ENCODE data around the gene ZNF853.
"Not testable (repeated sequence)": the region's sequence is repeated elsewhere in the genome, so short reads cannot be mapped to it uniquely, and the experiment has no call there.

The ZNF853 gene

GRCh38 chr7:6614953-6615722 is at the start of gene ZNF853:
TSS of gene ZNF853 (plus strand) at chr7:6615610. CDS start at chr7:6616175, 565 bp downstream.
- Histone ChIP-seq H3K4me3 (ENCODE audit: low read length) (peak within 1 kb of the TSS; percentile 76), H3K9me3 (ENCODE audit: insufficient read depth, low read depth, low read length) (no peaks in the 10 kb centered on the region), H3K4me1 (ENCODE audit: insufficient read depth, low read length) (peaks cover 11% of the 10 kb centered on the region), H3K27me3 (ENCODE audit: insufficient read depth, low read length) (peaks cover 11% of the 10 kb centered on the region; the same call in 1 of the 2 replicates), H3K9ac (ENCODE audit: low read depth, low read length) (peak within 1 kb of the TSS; percentile 63; the same call in 1 of the 2 replicates), H3K36me3 (ENCODE audit: insufficient read depth, low read depth, low read length) (peaks cover 6% of the 10 kb centered on the region; the same call in 1 of the 2 replicates), H3K27ac (ENCODE audit: low read length) (no peak within 1 kb of the TSS)

GRCh38 chr7:6565655-6566054 is 49.8 kb upstream of the ZNF853 start:
- no peaks in the 10 kb centered on the region for H3K4me1 ChIP-seq (ENCODE audit: insufficient read depth, low read length)
- no peak overlapping the region for H3K4me3 ChIP-seq (ENCODE audit: low read length)
- H3K36me3 ChIP-seq (ENCODE audit: insufficient read depth, low read depth, low read length), result no peaks in the 10 kb centered on the region
- H3K9me3 ChIP-seq (ENCODE audit: insufficient read depth, low read depth, low read length), result no peaks in the 10 kb centered on the region
- no peaks in the 10 kb centered on the region for H3K27me3 ChIP-seq (ENCODE audit: insufficient read depth, low read length)
- H3K9ac ChIP-seq (ENCODE audit: low read depth, low read length), result no peak overlapping the region
- no peak overlapping the region for H3K27ac ChIP-seq (ENCODE audit: low read length)

GRCh38 chr7:6567886-6568285 is 47.5 kb upstream of the ZNF853 start:
- no peak overlapping the region for H3K9ac ChIP-seq (ENCODE audit: low read depth, low read length)
- no peaks in the 10 kb centered on the region for H3K4me1 ChIP-seq (ENCODE audit: insufficient read depth, low read length)
- no peaks in the 10 kb centered on the region for H3K9me3 ChIP-seq (ENCODE audit: insufficient read depth, low read depth, low read length)
- H3K27me3 ChIP-seq (ENCODE audit: insufficient read depth, low read length), result no peaks in the 10 kb centered on the region
- H3K36me3 ChIP-seq (ENCODE audit: insufficient read depth, low read depth, low read length), result no peaks in the 10 kb centered on the region
- H3K27ac ChIP-seq (ENCODE audit: low read length), result no peak overlapping the region
- no peak overlapping the region for H3K4me3 ChIP-seq (ENCODE audit: low read length)

GRCh38 chr7:6571160-6571779 is 44.1 kb upstream of the ZNF853 start:
- H3K4me1 ChIP-seq (ENCODE audit: insufficient read depth, low read length), result no peaks in the 10 kb centered on the region
- no peaks in the 10 kb centered on the region for H3K9me3 ChIP-seq (ENCODE audit: insufficient read depth, low read depth, low read length)
- no peaks in the 10 kb centered on the region for H3K36me3 ChIP-seq (ENCODE audit: insufficient read depth, low read depth, low read length)
- no peak overlapping the region for H3K9ac ChIP-seq (ENCODE audit: low read depth, low read length)
- H3K27me3 ChIP-seq (ENCODE audit: insufficient read depth, low read length), result no peaks in the 10 kb centered on the region
- H3K27ac ChIP-seq (ENCODE audit: low read length), result no peak overlapping the region
- H3K4me3 ChIP-seq (ENCODE audit: low read length), result no peak overlapping the region

- Histone ChIP-seq H3K4me3 (ENCODE audit: low read length) (no peak overlapping the region), H3K36me3 (ENCODE audit: insufficient read depth, low read depth, low read length) (peaks cover 4% of the 10 kb centered on the region), H3K27me3 (ENCODE audit: insufficient read depth, low read length) (no peaks in the 10 kb centered on the region), H3K4me1 (ENCODE audit: insufficient read depth, low read length) (no peaks in the 10 kb centered on the region), H3K9ac (ENCODE audit: low read depth, low read length) (no peak overlapping the region), H3K27ac (ENCODE audit: low read length) (no peak overlapping the region), H3K9me3 (ENCODE audit: insufficient read depth, low read depth, low read length) (no peaks in the 10 kb centered on the region)
Measured at GRCh38 chr7:6575281-6576023, 40.0 kb upstream of the ZNF853 start.

GRCh38 chr7:6576024-6576866 is 39.2 kb upstream of the ZNF853 start:
- no peak overlapping the region for H3K9ac ChIP-seq (ENCODE audit: low read depth, low read length)

GRCh38 chr7:6576867-6577368 is 38.5 kb upstream of the ZNF853 start:
- not testable (repeated sequence) for H3K4me1 ChIP-seq (ENCODE audit: insufficient read depth, low read length); H3K27me3 ChIP-seq (ENCODE audit: insufficient read depth, low read length); H3K27ac ChIP-seq (ENCODE audit: low read length); H3K9ac ChIP-seq (ENCODE audit: low read depth, low read length); H3K9me3 ChIP-seq (ENCODE audit: insufficient read depth, low read depth, low read length)
- H3K4me3 ChIP-seq (ENCODE audit: low read length), result peak overlapping the region; percentile 75; the same call in 1 of the 2 replicates
- H3K36me3 ChIP-seq (ENCODE audit: insufficient read depth, low read depth, low read length), result peaks cover 18% of the 10 kb centered on the region

More at GRCh38 chr7:6576024-6576866, 39.2 kb upstream of the ZNF853 start:
- Histone ChIP-seq H3K27me3 (ENCODE audit: insufficient read depth, low read length) (no peaks in the 10 kb centered on the region), H3K9me3 (ENCODE audit: insufficient read depth, low read depth, low read length) (no peaks in the 10 kb centered on the region), H3K4me1 (ENCODE audit: insufficient read depth, low read length) (no peaks in the 10 kb centered on the region), H3K4me3 (ENCODE audit: low read length) (no peak overlapping the region), H3K36me3 (ENCODE audit: insufficient read depth, low read depth, low read length) (peaks cover 12% of the 10 kb centered on the region), H3K27ac (ENCODE audit: low read length) (no peak overlapping the region)

GRCh38 chr7:6577369-6578113 is 37.9 kb upstream of the ZNF853 start, which contains the start of gene ZDHHC4:
TSS of gene ZDHHC4 (plus strand) at chr7:6577454. CDS start at chr7:6580562, 3,108 bp downstream.
- Histone ChIP-seq H3K27me3 (ENCODE audit: insufficient read depth, low read length) (no peaks in the 10 kb centered on the region), H3K4me3 (ENCODE audit: low read length) (peak within 1 kb of the TSS; percentile 75), H3K27ac (ENCODE audit: low read length) (peak within 1 kb of the TSS; percentile 18), H3K9ac (ENCODE audit: low read depth, low read length) (peak within 1 kb of the TSS; percentile 84), H3K9me3 (ENCODE audit: insufficient read depth, low read depth, low read length) (no peaks in the 10 kb centered on the region), H3K36me3 (ENCODE audit: insufficient read depth, low read depth, low read length) (peaks cover 24% of the 10 kb centered on the region), H3K4me1 (ENCODE audit: insufficient read depth, low read length) (no peaks in the 10 kb centered on the region)

GRCh38 chr7:6578114-6579084 is 37.0 kb upstream of the ZNF853 start:
- Histone ChIP-seq H3K4me3 (ENCODE audit: low read length) (peak overlapping the region; percentile 75; the same call in 1 of the 2 replicates), H3K9ac (ENCODE audit: low read depth, low read length) (no peak overlapping the region; the same call in 1 of the 2 replicates), H3K27me3 (ENCODE audit: insufficient read depth, low read length) (no peaks in the 10 kb centered on the region), H3K27ac (ENCODE audit: low read length) (no peak overlapping the region), H3K36me3 (ENCODE audit: insufficient read depth, low read depth, low read length) (peaks cover 33% of the 10 kb centered on the region), H3K4me1 (ENCODE audit: insufficient read depth, low read length) (no peaks in the 10 kb centered on the region), H3K9me3 (ENCODE audit: insufficient read depth, low read depth, low read length) (no peaks in the 10 kb centered on the region)

- Histone ChIP-seq H3K9ac (ENCODE audit: low read depth, low read length) (no peak overlapping the region), H3K27ac (ENCODE audit: low read length) (no peak overlapping the region), H3K27me3 (ENCODE audit: insufficient read depth, low read length) (no peaks in the 10 kb centered on the region), H3K36me3 (ENCODE audit: insufficient read depth, low read depth, low read length) (peaks cover 44% of the 10 kb centered on the region), H3K9me3 (ENCODE audit: insufficient read depth, low read depth, low read length) (no peaks in the 10 kb centered on the region), H3K4me1 (ENCODE audit: insufficient read depth, low read length) (no peaks in the 10 kb centered on the region), H3K4me3 (ENCODE audit: low read length) (no peak overlapping the region)
Measured at GRCh38 chr7:6579446-6579845, 36.0 kb upstream of the ZNF853 start.
